ENCODE data around the gene FAM111A.
A peak's percentile ranks its signal among the peaks of the same experiment; 100 is the strongest.

FAM111A gene

DNA sequence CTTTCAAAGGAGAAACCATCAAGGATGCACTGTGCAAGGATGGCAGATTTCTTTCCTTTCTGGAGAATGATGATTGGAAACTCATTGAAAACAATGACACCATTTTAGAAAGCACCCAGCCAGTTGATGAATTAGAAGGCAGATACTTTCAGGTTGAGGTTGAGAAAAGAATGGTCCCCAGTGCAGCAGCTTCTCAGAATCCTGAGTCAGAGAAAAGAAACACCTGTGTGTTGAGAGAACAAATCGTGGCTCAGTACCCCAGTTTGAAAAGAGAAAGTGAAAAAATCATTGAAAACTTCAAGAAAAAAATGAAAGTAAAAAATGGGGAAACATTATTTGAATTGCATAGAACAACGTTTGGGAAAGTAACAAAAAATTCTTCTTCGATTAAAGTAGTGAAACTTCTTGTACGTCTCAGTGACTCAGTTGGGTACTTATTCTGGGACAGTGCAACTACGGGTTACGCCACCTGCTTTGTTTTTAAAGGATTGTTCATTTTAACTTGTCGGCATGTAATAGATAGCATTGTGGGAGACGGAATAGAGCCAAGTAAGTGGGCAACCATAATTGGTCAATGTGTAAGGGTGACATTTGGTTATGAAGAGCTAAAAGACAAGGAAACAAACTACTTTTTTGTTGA is 9.8 kb downstream of the FAM111A start:
- no peaks in the 10 kb centered on the region for H3K9me3 ChIP-seq
- H3K27me3 ChIP-seq: no peaks in the 10 kb centered on the region
- TF ChIP-seq, protein P1, sequence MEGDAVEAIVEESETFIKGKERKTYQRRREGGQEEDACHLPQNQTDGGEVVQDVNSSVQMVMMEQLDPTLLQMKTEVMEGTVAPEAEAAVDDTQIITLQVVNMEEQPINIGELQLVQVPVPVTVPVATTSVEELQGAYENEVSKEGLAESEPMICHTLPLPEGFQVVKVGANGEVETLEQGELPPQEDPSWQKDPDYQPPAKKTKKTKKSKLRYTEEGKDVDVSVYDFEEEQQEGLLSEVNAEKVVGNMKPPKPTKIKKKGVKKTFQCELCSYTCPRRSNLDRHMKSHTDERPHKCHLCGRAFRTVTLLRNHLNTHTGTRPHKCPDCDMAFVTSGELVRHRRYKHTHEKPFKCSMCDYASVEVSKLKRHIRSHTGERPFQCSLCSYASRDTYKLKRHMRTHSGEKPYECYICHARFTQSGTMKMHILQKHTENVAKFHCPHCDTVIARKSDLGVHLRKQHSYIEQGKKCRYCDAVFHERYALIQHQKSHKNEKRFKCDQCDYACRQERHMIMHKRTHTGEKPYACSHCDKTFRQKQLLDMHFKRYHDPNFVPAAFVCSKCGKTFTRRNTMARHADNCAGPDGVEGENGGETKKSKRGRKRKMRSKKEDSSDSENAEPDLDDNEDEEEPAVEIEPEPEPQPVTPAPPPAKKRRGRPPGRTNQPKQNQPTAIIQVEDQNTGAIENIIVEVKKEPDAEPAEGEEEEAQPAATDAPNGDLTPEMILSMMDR (IDR thresholded peaks at IDR 0.05): no peak
- H3K4me3 ChIP-seq (ENCODE audit: low read depth in 1 of 2, low read length in 1 of 2): no peak overlapping the region
- no peaks in the 10 kb centered on the region for H3K4me1 ChIP-seq (ENCODE audit: control insufficient read depth in 1 of 2, insufficient read depth in 1 of 2, low read depth in 1 of 2, low read length in 1 of 2)
- peaks cover 43% of the 10 kb centered on the region for H3K36me3 ChIP-seq
- peak overlapping the region; percentile 22 for H3K27ac ChIP-seq

DNA sequence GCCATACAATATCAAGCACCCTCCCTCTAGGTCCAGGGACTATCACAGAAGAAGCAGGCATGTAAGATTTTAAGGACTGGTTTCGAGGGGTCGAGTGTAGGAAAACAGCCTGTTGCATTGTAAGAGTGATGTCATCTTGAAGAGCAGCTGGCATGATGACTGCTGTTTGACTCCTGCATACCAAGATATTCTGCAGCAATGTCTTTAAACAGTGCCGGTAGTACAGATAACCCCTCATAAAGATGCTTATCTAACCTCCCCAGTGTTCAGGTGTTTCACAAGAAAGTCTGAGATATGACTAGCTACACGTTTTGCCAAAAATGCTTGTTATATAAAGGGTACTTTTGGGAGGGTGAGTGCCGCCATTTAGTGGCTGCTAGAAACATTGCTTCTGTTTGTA is 12.0 kb downstream of the FAM111A start:
- Histone ChIP-seq H3K9me3 (no peaks in the 10 kb centered on the region), H3K4me3 (ENCODE audit: low read depth in 1 of 2, low read length in 1 of 2) (no peak overlapping the region), H3K27me3 (no peaks in the 10 kb centered on the region), H3K36me3 (peaks cover 31% of the 10 kb centered on the region), H3K27ac (no peak overlapping the region), H3K4me1 (ENCODE audit: control insufficient read depth in 1 of 2, insufficient read depth in 1 of 2, low read depth in 1 of 2, low read length in 1 of 2) (peaks cover 7% of the 10 kb centered on the region in 2 experiments)
- TF ChIP-seq, protein P1 (IDR thresholded peaks at IDR 0.05): no peak

DNA sequence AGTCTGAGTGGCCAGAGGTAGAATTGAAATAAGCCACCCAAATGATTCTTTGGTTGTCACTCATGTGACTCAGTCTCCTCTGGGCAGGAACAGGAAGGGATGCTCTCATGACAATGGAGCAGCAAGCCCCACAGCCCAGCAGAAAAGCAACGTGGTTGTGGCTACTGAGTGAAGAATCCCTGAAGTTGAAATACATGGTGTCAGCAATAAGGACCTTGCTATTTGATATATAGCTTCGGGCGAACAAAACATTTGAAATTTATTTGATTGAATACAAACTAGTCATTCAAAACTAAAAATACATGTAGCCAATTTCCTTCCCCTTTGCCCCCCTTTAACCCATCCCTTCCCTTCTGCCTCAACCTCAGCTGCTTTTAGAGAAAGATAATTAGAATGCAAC is 14.8 kb downstream of the FAM111A start:
- Histone ChIP-seq H3K4me3 (ENCODE audit: low read depth in 1 of 2, low read length in 1 of 2) (no peak overlapping the region), H3K27me3 (no peaks in the 10 kb centered on the region), H3K4me1 (ENCODE audit: control insufficient read depth in 1 of 2, insufficient read depth in 1 of 2, low read depth in 1 of 2, low read length in 1 of 2) (peaks cover 7% of the 10 kb centered on the region in 2 experiments), H3K27ac (no peak overlapping the region), H3K9me3 (no peaks in the 10 kb centered on the region), H3K36me3 (peaks cover 14% of the 10 kb centered on the region)
- TF ChIP-seq, protein P1 (IDR thresholded peaks at IDR 0.05): no peak

DNA sequence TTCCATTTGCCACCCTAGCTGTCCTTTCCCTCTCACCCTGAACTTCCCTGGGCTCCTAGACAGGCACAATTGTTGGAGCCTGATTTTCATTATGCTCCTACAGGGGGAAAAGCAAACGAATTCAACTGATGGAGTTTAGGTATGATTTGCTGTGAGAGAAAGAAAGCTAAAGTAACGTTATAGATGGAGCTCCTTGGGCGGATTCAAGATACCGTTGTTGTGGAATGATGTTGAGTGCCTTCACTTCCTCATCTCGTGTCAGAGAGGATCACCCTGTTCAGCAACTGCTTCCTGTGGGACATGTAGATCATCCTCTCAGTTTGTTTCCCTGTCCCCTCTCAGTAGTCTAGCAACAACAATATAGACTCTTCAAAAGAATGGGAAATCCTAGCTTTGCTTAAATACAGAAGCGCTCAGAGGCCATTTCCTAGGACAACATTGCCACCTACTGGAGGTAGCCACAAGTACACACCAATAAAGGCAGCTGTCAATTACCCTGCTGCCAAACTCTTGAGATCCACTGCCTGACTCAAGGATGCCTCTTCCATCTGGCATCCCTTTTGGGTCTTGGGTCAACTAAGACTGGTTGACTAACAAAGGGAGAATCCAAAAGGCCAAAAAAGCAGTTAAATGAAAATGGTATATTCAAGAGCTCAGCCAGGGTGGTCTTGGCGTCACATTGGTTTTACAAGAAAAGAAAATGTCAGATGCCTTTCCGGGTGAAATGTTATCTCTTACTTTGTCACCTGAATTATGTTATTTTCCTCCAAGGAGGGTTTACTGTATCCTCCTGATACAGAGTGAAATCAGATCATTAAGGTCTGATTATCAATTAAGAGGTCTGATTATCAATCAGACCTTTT is 15.8 kb downstream of the FAM111A start:
- H3K4me1 ChIP-seq (ENCODE audit: control insufficient read depth in 1 of 2, insufficient read depth in 1 of 2, low read depth in 1 of 2, low read length in 1 of 2): peaks cover 7% of the 10 kb centered on the region in 2 experiments
- H3K27ac ChIP-seq: no peak overlapping the region
- no peaks in the 10 kb centered on the region for H3K9me3 ChIP-seq
- peaks cover 7% of the 10 kb centered on the region for H3K36me3 ChIP-seq
- H3K4me3 ChIP-seq (ENCODE audit: low read depth in 1 of 2, low read length in 1 of 2): peak overlapping the region in 1 of 2 experiments; percentile 22
- TF ChIP-seq, protein P1 (IDR thresholded peaks at IDR 0.05): peak; percentile 87
- H3K27me3 ChIP-seq: no peaks in the 10 kb centered on the region

DNA sequence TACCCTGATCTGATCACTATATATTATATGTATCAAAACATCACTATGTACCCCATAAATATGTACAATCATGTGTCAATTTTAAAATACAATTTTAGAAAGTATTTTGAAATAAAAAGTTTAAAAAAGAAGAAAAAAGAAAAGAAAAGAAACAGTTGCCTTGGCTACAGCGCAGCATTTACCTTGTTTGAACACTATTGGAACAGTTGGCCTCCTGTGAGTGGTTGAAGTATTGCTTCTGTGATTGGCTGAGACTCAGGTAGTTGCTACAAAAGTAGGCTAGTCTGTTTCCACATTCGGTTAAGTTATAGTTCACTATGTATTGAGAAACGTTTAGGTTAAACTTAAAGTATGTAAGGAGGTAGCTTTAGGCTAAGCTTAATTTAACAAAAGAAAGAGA is 21.4 kb downstream of the FAM111A start:
- TF ChIP-seq, protein P1 (IDR thresholded peaks at IDR 0.05): no peak
- H3K9me3 ChIP-seq: no peaks in the 10 kb centered on the region
- peaks cover 13% of the 10 kb centered on the region for H3K27me3 ChIP-seq
- H3K36me3 ChIP-seq: no peaks in the 10 kb centered on the region
- H3K4me1 ChIP-seq (ENCODE audit: control insufficient read depth in 1 of 2, insufficient read depth in 1 of 2, low read depth in 1 of 2, low read length in 1 of 2): no peaks in the 10 kb centered on the region
- H3K4me3 ChIP-seq (ENCODE audit: low read depth in 1 of 2, low read length in 1 of 2): no peak overlapping the region
- no peak overlapping the region for H3K27ac ChIP-seq

Measured in neutrophil (primary cell).